GM06990 (cell line): ENCODE measurements around the gene GREB1L.
"Not testable (repeated sequence)": the region's sequence is repeated elsewhere in the genome, so short reads cannot be mapped to it uniquely, and the experiment has no call there.

Experiments
- DNase-seq: peaks from one replicate; pipeline ENCODE4 v3.0.0-alpha.2; 2011; ENCODE audit not compliant: insufficient read length; ENCODE audit errors: extremely low read depth
- H3K27me3 ChIP-seq: replicated peaks from 2 replicates; pipeline ENCODE4 v1.6.0; 2011; ENCODE audit warnings: low read length; ENCODE audit not compliant: control insufficient read depth, insufficient read depth
- H3K36me3 ChIP-seq: 2 replicates; pipeline ENCODE4 v1.5.1; 2011; ENCODE audit warnings: low read length; ENCODE audit not compliant: control insufficient read depth, insufficient read depth
- H3K4me3 ChIP-seq: replicated peaks from 2 replicates; pipeline ENCODE4 v1.5.1; 2011; ENCODE audit warnings: low read depth, mild to moderate bottlenecking, control low read depth, low read length
- CTCF ChIP-seq: IDR thresholded peaks from 2 replicates; pipeline ENCODE4 v1.5.1; 2011; ENCODE audit warnings: low read length, control low read depth, mild to moderate bottlenecking, inconsistent platforms; ENCODE audit not compliant: insufficient read depth, poor library complexity, severe bottlenecking

Gene GREB1L

GRCh38 chr18:21363348-21363747, 121.3 kb downstream of the GREB1L start:
- no peak for DNase-seq
- Histone ChIP-seq H3K27me3 (no peaks in the 10 kb centered on the region), H3K4me3 (no peak overlapping the region), H3K36me3 (no peaks in the 10 kb centered on the region)
- TF ChIP-seq CTCF, result no peak

DNA sequence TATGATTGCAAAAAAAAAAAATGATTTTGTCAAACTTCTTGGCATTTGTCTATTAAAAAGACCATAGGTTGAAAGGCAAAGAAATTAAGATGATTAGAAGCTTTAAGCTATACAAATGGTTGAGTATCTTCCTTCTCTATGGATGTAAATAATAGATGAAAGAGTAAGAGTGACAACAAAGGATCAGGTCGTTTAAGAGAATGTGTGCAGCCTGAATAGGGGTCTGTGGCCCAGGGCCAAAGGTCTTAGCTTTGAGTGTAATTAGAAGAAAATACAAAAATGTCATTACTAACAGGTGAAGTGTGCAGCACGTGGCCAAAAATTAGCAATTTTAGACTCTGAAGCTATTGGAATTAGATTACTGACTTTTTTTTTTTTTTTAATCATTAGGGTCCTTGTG, 122.4 kb downstream of the GREB1L start:
- Histone ChIP-seq H3K4me3 (no peak overlapping the region), H3K36me3 (no peaks in the 10 kb centered on the region), H3K27me3 (no peaks in the 10 kb centered on the region)
- no peak for DNase-seq
- no peak for TF ChIP-seq CTCF

- Histone ChIP-seq H3K36me3 (no peaks in the 10 kb centered on the region), H3K27me3 (no peaks in the 10 kb centered on the region), H3K4me3 (no peak overlapping the region)
- TF ChIP-seq CTCF, result no peak
- DNase-seq, result no peak
These were observed 124.9 kb downstream of the GREB1L start for GRCh38 chr18:21366896-21367295.

GRCh38 chr18:21369146-21369545, 127.1 kb downstream of the GREB1L start:
- TF ChIP-seq CTCF, result no peak
- DNase-seq, result no peak
- Histone ChIP-seq H3K4me3 (no peak overlapping the region), H3K36me3 (no peaks in the 10 kb centered on the region), H3K27me3 (no peaks in the 10 kb centered on the region)

DNA sequence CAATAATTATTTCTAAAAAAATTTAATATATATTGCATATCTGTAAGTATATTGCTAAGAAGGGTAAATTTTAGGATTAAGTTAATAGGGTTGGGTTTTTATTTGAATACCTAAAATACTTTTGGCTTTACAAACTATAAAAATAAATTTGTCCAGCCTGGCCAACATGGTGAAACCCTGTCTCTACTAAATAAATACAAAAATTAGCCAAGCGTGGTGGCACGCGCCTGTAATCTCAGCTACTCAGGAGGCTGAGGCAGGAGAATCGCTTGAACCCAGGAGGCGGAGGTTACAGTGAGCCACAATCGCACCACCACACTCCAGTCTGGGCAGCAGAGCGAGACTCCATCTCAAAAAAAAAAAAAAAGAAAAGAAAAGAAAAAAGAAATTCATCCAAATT, 127.6 kb downstream of the GREB1L start:
- H3K27me3 ChIP-seq, H3K36me3 ChIP-seq, DNase-seq, H3K4me3 ChIP-seq: not testable (repeated sequence)

DNA sequence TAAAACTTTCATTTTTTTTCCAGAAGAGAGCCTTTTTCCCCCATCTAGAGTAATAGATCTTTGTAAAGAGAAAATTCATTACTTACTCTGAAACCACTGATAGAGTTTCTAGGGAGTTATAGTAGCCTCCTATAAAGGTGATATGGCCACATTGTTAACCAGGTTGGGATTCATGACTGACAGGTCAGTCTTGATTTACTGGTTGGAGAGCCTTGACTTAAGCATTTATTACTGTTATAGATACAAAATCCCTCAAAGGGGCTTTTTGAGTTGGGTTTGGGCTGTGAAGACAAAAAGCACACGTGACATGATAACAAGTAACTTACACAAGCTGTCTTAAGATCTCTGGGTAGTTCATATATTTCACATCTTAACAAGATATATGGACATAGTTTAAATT, 141.0 kb downstream of the GREB1L start:
- TF ChIP-seq CTCF, result no peak
- no peak for DNase-seq
- H3K4me3 ChIP-seq, result no peak overlapping the region
- no peaks in the 10 kb centered on the region for H3K36me3 ChIP-seq
- no peaks in the 10 kb centered on the region for H3K27me3 ChIP-seq
